DMS153 treated with DMSO at 0.1 percent for 48 hours (cell line): Measurements from ENCODE around the gene RFPL3.
"Not testable (repeated sequence)": the region's sequence is repeated elsewhere in the genome, so short reads cannot be mapped to it uniquely, and the experiment has no call there.

Source experiments
- DNase-seq: peaks from one replicate; lab custom pipeline; 2025; ENCODE audit not compliant: unreplicated experiment; lab: John Stamatoyannopoulos, UW

Gene RFPL3

DNA sequence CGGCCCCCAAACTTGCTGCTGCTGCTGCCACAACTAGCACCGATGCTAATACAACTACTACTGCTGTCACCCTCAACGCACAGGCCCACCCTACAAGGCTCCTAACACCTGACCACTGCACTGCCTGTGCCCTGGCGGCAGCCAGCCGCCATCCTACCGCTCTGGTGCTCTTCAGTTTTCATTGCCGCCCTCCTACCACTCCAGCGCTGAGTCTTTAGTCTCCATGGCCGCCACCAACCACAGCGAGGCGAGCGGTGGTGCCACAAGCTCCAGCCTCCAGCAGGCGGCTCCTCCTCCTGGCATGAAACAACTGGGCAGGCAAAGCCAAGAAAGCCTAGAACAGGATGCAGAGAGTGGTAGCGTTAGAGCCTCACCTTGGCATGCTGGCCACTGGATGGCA lies 5.0 kb upstream of the RFPL3 start:
- no peak for DNase-seq

DNA sequence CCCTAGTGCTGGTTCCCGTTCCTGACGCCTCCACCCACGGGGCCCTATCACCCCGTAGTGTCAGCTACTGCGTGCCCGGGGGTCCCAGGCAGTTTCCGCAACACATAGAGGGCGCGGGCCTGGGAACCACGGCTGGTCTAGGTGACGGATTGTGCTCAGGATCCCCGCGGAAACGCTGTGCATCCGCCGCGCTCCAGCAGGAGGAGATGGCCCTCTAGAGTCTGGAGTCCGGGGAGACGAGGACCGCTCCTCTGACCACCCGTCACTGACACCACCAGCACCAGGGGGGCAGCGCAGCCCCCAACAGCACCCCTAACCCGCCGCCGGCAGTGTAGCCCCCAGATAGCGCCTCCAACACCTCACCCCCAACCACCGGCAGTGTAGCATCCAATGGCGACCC lies 4.4 kb upstream of the RFPL3 start:
- DNase-seq, result no peak

DNA sequence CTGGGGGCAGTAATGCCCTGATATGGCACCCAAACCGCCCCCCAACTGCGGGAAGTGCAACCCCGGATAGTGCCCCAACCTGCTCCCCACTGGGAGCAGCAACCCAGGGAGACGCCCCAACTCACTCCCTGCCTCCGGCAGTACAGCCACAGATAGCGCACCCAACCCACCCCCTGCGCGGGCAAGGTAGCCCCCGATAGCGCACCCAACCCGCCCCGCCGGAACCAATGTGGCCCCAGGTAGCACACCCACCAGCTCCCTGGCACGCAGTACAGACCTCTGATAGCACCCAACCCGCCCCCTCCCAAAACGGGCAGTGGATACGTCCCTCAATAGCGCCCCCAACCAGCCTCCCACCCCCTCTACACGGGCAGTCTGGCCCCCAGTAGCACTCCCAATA lies 3.8 kb upstream of the RFPL3 start:
- no peak for DNase-seq

DNA sequence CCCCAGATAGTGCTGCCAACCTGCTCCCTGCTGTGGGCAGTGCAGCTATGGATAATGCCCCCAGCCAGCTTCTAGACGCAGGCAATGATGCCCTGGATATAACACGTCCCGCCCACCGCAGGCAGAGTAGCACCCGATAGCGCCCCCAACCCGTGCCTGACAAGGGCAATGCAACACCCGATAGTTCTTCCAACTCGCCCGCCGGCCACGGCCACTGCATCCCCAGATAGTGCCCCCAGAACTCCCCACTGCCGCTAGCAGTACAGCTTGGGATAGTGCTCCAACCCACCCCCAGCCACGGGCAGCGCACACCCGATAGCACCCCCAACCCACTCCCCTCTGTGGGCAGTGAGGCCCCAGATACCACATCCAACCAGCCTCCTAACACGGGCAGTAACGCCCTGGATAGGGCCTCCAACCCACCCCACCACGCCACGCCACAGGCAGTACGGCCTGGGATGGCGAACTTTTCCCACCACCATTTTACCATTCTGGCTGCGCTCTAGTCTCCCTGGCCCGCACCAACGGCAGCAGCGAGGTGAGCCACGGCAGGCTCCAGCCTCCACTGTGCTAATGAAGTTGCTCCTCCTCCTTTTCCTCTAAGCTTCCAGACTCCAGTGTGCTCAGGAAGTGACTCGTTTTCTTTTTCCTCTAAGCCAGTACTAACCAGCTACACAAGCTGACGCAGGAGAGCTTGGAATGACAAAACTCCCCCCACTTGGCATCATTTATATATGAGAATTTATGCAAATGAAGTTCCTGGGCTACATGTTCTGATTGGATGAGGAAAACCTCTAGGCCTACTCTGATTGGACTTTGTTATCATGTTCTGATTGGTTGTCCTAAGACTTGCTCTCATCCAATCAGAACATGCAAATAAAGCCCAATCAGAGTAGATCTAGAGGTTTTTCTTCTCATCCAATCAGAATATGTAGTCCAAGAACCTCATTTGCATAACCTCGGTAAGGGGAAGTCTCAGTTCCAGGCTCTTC lies 3.0 kb upstream of the RFPL3 start:
- no peak for DNase-seq

DNA sequence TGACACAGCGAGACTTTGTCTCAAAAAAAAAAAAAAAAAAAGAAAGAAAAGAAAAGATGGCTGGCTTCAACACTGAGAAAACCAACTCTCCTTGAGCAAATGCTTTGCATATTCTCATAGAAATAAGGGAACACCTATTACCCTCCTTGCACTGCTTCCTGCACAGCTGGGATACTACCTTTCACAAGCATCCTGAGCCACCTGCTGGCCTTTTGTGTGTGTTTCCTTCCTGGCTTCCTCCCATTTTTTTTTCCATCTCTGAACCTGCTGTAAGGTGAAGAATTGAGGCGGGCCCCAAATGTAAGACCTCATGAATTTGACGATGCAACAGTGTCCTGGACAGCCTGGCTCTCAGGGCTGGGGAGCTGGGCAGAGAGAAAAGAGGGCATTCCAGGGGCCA lies 1.9 kb upstream of the RFPL3 start:
- DNase-seq, result peak; percentile 40

DNA sequence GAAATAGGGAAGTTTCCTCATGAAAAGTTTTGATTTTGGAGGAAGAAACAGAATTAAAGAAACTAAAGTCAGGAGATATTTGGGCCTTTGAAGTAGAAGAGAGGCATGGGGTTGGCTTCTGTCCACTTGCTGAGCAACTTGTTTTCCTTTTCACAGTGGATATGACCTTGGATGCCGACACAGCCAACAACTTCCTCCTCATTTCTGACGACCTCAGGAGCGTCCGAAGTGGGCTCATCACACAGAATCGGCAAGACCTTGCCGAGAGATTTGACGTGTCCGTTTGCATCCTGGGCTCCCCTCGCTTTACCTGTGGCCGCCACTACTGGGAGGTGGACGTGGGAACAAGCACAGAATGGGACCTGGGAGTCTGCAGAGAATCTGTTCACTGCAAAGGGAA lies 2.4 kb downstream of the RFPL3 start:
- not testable (repeated sequence) for DNase-seq

DNA sequence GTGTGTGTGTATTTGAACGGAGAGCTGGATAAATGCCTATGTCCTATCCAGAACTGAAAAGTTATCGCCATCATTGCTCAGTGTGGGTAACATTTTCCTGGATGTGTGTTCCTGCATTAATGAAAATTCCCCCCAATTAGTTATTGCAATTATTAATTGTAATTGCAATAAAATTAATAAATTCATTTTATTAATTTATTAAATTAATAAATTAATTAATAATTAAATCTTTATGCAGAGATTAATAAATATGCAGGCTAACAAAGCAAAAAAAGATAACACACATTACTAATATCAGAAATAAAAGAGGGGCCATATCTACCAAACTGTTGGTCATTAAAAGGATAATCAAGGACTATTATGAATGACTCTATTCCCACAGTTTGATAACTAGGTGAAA lies 3.6 kb downstream of the RFPL3 start:
- no peak for DNase-seq

DNA sequence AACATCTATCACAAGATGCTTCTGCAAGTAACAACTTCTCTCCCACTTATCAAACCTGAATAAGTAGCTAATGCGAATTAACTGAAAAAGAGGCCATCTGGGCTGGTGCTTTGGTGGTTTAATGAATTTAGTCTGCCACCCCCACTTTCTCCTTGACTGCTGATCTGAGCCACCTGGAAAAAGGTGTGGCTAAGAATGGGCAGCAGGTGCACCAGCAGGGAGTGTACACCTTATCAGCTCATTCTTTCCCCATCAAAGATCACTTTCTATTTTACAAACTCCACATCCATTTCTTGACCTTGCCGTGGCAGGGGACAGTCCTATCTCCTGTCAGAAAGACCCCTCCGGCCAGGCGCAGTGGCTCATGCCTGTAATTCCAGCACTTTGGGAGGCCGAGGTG lies 6.5 kb downstream of the RFPL3 start:
- no peak for DNase-seq

DNA sequence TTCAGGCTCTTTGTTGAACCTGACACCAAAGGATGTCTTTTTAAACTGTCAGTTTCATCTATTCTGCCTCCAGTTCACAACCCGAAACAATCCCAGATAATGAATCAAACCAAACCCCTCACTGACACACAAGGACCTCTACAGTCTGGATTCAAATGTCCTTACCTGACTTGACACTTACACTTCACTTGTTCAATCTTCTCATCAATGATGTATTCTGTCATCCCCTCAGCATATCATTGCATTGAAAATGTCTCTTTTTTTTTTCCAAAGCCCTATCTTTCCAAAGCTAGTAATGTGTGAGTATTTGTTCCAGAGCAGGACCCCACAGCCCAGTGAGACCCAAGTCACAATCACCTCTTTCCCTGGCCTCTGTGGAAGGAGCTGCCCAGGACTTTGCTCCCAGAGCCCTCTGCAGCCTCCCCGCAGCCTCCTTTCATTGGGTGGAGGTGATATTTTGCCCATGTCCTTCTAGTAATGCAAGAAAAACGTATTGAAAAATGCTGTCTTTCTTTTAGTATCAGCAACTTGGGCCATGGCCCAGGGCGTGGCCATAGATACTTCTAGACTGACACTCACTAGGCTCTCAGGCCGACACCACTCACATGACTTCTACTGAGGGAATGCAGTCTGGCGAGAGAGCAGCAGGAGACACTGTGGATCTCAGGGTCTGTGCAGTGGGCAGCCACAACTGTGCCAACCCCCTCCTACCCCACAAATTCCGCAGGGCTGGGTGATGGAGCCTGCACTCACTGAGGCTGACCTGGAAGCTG lies 18.2 kb downstream of the RFPL3 start:
- DNase-seq, result no peak

DNA sequence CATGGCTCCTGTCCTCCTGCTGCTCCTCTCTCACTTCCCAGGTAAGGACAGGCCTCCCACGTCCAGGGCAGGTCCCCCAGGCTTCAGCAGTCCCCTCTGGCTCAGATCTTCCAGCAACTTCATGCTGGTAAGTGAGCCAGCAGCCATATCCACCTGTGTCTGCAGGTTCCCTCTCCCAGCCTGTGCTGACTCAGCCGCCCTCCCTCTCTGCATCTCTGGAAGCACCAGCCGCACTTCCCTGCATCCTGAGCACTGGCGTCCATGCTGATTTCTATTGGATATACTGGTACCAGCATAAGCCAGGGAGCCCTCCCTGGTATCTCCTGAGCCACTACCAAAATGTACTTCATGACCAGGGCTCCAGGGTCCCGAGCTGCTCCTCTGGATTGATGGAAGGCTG lies 19.0 kb downstream of the RFPL3 start:
- no peak for DNase-seq

DNA sequence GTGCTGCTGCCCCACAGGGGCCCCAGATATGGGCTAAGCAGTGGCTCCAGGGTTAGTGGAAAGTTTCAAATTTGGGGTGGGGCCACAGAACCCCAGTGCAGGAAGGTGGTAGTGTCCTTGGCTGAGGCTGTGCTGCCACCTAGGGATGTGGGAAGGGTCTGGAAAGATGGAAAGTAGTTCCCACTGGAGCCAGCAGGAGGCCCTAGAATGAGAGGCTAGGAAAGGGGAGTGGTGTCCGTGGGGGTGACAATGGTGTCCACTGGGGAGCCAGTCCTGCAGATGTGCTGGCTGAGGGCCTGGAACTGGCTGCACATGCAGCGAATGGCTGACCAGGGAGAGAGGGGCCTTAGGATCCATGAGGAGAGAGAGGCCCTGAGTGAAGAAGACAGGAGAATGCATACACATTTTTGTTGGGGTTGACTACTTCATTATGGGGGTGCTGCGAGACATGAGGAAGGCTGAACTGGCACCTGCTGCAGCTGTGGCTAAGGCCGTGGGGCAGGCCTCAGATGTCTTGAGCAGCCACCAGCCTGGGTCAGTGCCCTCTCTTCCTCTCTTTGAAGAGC lies 21.1 kb downstream of the RFPL3 start:
- no peak for DNase-seq

DNA sequence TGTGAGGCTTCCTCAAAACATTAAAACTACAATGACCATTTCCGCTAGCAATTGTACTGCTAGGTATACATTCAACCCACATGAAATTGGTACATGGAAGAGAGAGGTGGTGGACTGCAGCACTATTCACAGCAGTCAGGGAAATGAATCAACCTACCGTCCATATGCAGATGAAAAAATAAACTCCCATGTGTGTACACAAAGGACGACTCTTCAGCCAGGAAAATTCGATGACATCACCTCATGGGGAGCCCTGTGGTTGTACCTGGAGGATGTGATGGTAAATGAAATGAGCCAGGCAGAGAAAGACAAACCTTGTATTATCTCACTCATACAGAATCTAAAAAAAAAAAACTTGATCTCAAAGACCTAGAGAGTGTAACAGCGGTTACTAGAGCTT lies 23.3 kb downstream of the RFPL3 start:
- no peak for DNase-seq

DNA sequence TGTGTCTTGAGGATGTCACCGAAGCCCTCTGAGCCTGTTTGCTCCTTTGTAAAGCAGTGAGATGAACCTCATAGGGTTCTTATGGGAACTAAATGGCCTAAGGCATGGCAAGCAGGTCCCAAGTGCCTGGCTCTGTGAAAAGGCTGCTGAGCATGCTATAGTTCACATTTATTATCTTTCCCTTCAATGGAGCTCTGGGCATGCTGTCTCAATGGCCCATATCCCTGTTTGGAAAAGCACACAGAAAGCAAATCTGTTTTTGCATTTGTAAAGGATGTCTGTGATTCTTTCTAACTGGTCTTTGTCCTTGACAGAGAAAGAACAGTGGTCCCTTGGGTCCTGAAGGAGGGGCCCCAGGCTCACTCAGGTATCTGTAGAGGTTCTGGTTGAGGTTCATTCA lies 28.0 kb downstream of the RFPL3 start:
- DNase-seq, result no peak

DNA sequence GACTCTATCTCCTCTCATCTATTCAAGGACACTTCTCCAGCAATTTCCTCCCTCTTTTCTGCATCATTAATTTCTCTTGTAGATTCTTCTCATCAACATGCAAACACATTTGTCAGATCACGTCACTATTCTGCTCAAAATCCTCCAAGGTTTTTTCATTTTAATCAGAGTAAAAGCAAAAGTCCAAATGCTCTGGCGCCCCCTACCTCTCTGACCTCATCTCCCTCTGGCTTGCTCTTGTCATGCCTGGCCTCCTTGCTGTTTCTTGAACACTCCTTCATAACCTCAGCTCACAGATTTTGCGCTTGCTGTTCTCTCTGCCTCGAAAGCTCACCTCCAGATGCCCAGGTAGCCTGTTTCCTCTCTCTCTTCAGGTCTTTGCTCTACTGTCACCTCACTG lies 32.0 kb downstream of the RFPL3 start:
- DNase-seq, result no peak

DNA sequence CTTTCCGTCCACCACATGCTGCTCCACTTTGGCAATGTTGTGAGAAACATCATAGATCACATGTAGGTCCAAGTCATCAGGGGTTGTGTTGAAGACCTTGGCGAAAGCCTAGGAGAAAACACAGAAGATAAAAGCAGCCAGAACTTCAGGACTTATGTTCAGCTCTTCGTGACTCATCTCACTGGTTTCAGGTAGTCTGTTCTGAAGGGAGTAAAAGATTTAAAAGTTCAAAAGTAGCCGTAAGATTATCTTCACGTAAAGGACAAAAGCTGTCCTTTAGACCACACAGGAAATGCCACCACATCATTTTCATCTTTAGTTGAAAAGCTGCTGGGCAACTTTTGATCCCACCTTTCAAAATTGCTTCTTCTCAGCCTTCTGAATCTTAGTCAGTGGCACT lies 37.4 kb downstream of the RFPL3 start:
- no peak for DNase-seq

DNA sequence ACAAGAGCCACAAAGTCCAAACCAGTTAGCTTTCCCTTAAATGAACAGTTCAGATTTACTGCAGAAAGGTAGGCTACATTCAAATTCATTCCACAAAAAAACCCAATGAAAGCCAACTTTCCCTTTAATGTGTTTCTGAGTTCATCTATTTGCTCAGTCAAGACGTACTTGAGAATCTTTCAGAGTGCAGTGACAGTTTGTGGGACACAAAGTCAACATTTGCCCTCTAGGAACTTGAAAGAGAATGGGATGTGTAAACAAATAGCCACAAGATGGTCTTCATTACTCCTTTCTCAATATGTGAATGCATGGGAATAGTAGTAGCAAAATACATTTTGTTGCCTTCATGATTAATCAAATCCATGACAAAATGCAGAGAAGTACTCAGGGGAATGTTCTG lies 38.6 kb downstream of the RFPL3 start:
- no peak for DNase-seq

DNA sequence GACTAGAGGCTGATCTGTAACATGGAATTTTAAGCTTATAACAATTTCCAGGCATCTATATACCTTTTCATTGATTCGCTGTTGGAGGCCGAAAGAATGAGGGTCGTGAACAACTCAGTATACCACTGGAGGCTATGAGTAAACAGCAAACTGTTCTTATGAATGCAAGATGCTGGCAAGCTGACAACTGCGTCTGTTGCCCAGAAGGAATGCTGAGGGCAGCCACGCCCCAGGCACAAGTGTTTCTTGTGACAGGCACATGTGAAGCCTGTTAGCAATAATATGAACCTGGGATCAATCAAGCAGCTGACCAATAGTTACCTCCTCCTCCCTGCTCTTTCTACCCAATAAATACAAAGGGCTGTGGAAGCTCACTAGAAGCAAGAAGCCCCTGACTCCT lies 39.1 kb downstream of the RFPL3 start:
- DNase-seq, result no peak

DNA sequence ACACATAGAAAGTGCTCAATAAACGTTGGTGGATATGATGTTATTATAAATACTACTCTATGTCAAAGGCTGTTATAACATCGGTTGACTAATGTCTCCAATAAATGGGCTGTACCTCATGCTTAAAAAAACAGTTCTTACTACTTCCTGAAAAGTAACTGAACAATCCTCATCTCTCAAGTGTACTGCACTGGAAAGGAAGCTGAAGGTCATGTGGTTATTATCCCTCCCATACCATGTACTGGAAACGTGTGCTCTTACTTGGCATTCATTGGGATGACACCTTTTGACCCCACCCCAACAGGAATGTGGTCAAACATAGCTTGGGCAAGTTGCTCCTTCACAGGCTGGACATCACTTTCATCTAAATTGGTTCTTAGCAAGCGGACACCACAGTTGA lies 43.8 kb downstream of the RFPL3 start:
- DNase-seq, result no peak

DNA sequence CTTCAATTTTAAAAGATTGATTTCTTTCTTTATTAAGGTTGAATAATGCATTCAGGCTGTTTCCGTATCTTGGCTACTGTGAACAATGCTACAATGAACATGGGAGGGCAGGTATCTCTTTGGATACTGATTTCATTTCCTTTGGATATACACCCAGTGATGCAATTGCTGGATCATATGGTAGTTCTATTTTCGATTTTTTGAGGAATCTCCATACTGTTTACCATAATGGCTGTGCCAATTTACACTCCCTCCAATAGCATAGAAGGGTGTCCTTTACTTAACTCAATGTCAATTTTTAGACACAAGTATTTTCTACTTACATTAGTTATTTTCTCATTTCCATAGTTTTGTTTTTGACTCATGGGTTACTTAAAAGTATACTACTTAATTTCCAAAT lies 46.4 kb downstream of the RFPL3 start:
- DNase-seq, result no peak

DNA sequence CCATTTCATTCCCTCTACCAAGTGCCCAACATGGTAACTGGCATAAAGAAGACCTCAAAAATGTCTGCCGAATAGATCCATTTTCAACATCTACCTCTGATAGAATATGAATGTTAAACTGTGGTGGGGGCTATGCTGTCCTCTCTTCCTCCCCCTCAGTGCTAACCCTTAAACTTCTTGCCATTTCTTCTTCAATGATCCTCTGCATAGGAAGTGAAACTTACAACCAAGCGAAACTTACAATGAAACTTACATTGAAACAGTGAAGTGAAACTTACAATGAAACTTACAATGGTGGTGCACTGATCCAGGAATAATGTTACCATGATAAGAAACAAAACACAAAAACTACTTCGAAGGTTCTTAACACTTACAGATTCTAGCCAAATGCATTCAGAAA lies 49.6 kb downstream of the RFPL3 start:
- DNase-seq, result no peak

DNA sequence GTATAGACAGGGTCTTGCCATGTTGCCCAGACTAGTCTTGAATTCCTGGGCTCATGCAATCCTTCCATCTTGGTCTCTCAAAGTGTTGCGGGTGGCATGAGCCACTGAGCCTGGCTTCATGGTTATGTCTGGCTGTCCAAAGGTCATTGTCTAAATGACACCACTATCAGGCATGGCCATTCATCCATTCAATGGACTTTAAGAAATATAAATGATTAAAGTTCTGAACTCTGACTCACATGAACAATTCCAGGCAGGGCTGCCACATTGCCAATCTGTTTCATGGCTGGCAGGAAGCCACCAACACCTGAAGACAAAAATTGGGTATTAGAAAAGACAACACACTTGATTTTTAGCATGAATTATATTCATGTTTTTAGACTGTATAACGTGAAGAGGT lies 50.3 kb downstream of the RFPL3 start:
- DNase-seq, result no peak

DNA sequence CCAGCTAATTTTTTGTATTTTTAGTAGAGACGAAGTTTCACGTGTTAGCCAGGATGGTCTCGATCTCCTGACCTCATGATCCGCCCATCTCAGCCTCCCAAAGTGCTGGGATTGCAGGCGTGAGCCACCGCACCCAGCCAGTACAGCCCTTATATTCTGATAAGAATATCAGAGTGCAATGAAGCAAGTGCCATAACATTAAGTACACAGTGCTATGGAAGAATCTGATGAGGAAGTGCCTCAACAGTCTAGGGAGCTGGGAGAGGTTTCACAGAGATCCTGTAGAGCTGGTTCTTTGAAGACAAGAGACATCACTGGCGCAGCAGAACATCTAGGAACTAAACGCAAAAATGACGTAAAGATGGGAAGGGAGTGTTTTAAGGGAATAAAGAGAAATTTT lies 52.3 kb downstream of the RFPL3 start:
- no peak for DNase-seq
